ENCODE measurements around the gene PPP4R2. TPM values are rescaled to one million over a fixed set of nuclear protein-coding genes. Genes with fewer than 3 reads are reported as not detected.

PPP4R2 gene, protein sequence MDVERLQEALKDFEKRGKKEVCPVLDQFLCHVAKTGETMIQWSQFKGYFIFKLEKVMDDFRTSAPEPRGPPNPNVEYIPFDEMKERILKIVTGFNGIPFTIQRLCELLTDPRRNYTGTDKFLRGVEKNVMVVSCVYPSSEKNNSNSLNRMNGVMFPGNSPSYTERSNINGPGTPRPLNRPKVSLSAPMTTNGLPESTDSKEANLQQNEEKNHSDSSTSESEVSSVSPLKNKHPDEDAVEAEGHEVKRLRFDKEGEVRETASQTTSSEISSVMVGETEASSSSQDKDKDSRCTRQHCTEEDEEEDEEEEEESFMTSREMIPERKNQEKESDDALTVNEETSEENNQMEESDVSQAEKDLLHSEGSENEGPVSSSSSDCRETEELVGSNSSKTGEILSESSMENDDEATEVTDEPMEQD
- polyA plus RNA-seq (2013, experiment 1 of 2; ENCODE audit: insufficient read length): 48.5 TPM
- 49.1 TPM for polyA plus RNA-seq (2013, experiment 2 of 2; ENCODE audit: insufficient read length)

DNA sequence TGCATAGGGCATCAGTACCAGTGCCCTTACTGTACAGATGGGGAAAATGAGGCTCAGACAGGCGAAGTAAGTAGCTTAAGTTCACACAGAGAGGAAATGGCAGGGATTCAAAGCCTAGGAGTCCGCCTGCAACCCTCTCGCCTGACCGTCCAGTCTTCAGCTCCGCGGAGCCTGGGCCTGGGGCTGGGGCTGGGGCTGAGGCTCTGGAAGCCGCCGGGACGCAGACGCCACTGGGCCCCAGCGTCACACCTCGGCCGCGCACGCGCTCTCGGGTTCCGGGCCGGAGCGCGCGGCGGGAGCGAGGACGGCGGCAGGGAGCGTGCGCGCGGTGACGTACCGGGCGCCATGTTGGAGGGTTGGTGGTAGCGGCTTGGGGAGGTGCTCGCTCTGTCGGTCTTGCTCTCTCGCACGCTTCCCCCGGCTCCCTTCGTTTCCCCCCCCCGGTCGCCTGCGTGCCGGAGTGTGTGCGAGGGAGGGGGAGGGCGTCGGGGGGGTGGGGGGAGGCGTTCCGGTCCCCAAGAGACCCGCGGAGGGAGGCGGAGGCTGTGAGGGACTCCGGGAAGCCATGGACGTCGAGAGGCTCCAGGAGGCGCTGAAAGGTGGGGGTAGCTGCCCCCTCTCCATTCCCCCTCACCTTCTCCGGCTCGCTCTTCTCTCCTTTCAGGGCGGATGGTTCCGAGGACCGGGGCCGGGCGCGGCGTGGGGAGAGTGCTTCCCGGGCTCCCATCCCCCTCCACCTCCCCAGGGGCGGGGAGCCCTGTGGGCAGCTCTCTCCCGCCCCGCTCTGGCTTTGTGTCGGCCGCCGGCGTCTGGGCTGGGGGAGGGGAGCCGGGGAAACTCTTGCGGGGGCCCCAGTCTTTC lies at the start of gene PPP4R2:
PPP4R2 (plus strand) TSS at position 339 of the 861 bp plus-strand sequence; CDS start at position 566, 227 bp downstream.
- DNase-seq: peak; percentile 93

- no peak for DNase-seq
These were observed 48.7 kb upstream of the PPP4R2 start for GRCh38 chr3:72947715-72948490.

GRCh38 chr3:72949016-72949415 lies 47.6 kb upstream of the PPP4R2 start:
- DNase-seq: no peak

- no peak for DNase-seq
These were observed 46.2 kb upstream of the PPP4R2 start for GRCh38 chr3:72950372-72950771.

GRCh38 chr3:72950801-72951200 lies 45.8 kb upstream of the PPP4R2 start:
- DNase-seq: no peak

DNA sequence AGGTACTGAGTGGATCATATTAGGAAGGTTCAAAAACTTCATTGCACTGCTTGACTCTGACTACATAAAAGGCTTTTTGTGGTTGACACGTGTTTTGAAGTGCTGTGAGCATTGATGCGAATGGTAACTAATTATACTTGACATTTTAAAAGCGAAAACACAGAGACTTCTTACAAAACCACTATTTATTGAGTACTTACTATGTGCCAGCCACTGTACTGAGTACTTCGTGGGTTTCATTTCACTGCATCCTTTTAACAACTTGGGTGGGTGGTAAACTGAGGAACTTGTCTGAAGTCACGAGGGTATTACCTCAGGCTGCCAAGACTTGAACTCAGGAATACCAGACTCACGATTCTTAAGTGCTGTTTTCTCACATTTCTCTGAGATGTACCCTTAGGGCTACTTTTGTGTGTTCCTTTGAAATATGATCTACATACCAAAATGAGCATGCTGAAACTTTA lies 45.3 kb upstream of the PPP4R2 start:
- DNase-seq: no peak

GRCh38 chr3:72953325-72953956 lies 43.2 kb upstream of the PPP4R2 start:
- no peak for DNase-seq

DNA sequence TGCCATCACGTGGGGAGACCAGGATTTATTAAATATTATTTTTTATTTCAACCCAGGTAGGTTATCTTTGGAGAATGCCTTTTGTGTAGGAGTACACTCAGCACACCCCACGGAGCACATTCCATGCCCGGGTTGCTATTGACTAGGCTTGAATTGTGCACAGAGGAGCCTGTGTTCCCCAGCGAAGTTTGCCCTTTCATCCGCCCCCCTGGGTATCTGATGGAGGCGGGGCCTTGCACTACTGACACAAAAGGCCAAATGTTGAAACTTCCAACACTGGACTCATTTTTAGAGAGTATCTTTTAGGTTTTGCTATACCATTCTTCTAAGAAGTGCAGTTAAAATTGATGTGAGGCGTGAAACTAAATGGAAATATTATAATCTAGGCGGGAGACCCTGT lies 39.3 kb upstream of the PPP4R2 start:
- DNase-seq: no peak

DNA sequence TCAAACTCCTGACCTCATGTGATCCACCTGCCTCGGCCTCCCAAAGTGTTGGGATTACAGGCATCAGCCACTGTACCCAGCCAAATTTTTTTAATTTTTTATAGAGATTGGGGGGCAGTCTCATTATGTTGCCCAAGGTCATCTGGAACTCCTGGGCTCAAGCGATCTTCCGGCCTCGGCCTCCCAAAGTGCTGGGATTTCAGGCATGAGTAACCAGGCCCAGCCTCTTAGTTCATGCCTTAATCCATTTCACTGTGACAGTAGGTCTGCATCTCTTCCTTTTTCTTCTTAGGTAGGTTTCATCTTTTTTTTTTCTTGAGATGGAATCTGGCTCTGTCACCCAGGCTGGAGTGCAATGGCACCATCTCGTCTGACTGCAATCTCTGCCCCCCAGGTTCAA lies 37.3 kb upstream of the PPP4R2 start:
- no peak for DNase-seq

DNA sequence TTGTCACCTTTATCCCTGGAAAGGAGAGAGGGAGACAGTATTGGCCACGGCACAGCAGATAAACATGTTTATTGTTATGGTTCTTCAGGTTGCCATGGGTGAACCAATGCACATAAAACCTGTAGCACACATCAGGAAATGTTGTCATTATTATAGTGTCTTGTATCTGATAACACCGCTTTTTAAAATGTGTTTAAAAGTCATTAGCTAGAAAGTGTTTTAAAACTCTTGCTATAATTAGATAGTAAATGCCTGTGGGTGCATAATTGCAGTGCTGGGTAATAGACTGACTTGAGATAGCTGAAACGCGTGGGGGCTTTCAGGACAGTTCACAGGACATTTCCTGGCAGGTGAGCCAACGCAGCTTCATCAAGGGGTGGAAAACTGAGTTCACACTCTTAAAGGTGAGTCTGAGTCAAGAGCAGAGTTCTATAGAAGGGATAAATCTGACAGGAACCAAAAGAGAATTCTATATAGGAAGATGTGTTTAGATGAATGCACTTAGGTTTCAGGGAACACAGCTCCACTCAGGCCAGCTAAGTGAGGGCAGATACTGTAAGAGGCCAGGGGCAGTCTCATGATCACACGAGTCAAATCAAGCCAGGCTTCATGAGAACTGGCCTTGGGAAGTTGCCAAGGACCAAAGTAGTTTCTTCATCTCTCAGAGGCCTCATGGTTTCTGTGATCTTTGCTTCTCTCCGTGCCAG lies 35.6 kb upstream of the PPP4R2 start:
- DNase-seq: no peak

GRCh38 chr3:72961752-72962151 lies 34.9 kb upstream of the PPP4R2 start:
- no peak for DNase-seq

DNA sequence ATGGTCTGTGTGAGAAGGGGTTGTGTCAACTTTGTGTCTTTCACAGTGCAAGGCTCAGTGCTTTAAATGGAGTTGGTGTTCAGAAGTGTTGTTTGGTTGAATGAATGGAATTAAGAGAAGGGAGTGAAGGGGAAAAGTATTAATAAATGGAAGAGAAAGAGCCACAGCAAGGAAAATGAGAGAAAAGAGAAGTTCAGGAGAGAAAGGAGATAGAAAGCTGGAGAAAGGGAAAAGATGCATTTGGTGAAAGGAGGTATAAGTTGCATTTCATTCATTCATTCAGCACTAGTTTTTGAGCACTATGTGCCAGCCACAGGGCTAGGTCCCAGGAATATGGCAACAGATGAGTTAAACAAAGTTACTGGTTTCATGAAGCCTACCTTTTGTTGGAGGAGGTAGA lies 34.3 kb upstream of the PPP4R2 start:
- no peak for DNase-seq

GRCh38 chr3:72964633-72965032 lies 32.0 kb upstream of the PPP4R2 start:
- no peak for DNase-seq

- DNase-seq: no peak
These were observed 28.3 kb upstream of the PPP4R2 start for GRCh38 chr3:72968266-72968664.

DNA sequence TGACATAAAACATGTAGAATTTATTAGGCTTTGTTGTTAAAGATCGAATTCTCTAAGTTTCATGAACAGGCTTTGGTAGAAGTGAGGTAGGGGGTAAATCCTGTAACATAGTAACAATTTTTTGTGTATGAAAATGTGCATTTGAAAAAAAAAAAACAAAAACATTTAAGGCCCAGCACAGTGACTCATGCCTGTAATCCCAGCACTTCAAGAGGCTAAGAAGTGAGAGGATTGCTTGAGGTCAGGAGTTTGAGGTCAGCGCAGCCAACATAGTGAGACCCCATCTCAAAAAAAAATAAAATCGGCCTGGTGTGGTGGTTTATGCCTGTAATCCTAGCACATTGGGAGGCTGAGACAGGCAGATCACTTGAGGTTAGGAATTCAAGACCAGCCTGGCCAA lies 26.8 kb upstream of the PPP4R2 start:
- DNase-seq: peak; percentile 17

GRCh38 chr3:72970942-72971341 lies 25.7 kb upstream of the PPP4R2 start:
- DNase-seq: no peak

DNA sequence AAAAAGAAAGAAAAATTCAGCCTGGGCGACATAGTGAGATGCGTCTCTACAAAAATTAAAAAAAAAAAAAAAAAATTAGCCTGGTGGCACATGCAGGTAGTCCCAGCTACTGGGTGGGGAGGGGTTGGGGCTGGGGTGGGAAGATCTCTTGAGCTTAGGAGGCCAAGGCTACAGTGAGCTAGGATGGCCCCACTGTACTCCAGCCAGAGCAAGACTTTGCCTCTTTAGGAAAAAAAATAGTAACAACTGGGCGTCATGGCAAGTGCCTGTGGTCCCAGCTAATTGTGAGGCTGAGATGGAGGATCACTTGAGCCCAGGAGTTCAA lies 23.9 kb upstream of the PPP4R2 start:
- DNase-seq: no peak

GRCh38 chr3:72973031-72973723 lies 23.4 kb upstream of the PPP4R2 start:
- no peak for DNase-seq

DNA sequence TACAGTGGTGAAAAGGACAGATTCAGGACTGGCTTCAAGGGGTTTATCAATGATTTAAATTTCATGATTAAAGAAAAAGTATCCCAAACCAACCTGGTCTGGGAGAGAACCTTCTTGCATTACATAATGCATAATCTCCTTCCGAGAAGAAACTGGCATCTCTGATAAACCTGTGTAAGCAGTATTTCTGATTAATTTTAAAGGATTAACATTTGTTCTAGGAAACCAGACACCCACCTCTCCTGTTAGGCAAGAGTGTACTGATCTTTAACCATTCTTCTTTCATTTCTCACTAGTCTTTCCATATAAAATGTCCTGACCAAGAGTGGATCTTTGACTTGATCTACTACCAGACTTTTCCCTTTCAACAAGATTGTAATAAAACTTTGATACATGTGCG lies 22.8 kb upstream of the PPP4R2 start:
- DNase-seq: no peak

- no peak for DNase-seq
These were observed 21.7 kb upstream of the PPP4R2 start for GRCh38 chr3:72974956-72975355.

- DNase-seq: no peak
These were observed 20.3 kb upstream of the PPP4R2 start for GRCh38 chr3:72976281-72976741.
